ENCODE data around the gene SYNE3.

SYNE3 gene, protein sequence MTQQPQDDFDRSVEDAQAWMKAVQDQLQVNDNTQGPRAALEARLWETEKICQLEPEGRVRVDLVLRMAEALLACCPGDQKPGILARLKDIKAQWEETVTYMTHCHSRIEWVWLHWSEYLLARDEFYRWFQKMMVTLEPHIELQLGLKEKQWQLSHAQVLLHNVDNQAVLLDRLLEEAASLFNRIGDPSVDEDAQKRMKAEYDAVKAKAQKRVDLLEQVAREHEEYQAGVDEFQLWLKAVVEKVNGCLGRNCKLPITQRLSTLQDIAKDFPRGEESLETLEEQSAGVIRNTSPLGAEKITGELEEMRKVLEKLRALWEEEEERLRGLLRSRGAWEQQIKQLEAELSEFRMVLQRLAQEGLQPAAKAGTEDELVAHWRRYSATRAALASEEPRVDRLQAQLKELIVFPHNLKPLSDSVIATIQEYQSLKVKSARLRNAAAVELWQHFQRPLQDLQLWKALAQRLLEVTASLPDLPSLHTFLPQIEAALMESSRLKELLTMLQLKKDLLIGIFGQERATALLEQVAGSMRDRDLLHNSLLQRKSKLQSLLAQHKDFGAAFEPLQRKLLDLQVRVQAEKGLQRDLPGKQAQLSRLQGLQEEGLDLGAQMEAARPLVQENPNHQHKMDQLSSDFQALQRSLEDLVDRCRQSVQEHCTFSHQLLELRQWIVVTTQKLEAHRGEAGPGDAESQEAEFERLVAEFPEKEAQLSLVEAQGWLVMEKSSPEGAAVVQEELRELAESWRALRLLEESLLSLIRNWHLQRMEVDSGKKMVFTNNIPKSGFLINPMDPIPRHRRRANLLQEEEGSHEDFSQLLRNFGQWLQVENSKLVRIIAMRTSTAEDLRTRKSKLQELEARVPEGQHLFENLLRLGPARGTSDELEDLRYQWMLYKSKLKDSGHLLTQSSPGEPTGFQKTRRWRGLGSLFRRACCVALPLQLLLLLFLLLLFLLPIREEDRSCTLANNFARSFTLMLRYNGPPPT

DNA sequence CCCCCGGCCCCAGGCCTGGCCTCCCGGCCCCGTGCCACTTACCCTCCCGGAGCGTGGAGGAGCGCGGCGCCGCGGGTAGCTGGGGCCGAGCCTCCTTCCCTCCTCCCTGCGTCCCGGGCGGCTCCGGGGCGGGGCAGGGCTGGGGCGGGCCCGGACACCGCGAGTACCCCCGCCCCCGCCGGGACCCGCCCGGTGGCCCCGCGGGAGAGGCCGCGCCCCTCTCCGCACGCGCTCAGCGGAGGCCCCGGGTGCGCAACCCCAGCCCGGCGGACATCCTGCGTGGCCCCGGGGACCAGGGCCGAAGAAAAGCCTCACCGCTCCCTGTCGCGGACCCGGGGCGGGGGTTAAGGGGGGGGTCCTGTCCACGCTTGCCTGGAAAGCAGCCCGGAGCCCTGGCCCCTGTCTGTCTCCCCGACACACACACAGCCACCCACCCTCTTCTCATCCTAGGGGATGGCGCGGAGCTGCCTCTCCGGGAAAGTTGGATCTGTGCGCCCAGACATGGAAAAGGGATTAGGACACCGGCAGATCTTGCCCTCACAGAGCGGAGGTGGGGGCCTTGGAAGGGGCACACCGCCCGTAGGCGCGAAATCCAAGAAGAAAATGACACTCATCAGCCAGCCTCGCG lies at the start of gene SYNE3:
Gene SYNE3, minus strand, starts transcription at position 97 of the 628 bp plus-strand sequence. CDS start 40,829 bp downstream, outside the sequence.
- peaks cover 24 to 31% of the 10 kb centered on the region in 2 donors for H3K4me1 ChIP-seq (ENCODE audit: control insufficient read depth in 1 of 2, insufficient read depth in 2 of 2, low read length in 2 of 2)
- H3K27ac ChIP-seq (ENCODE audit: low read length) = peak within 1 kb of the TSS; percentile 40
- peak within 1 kb of the TSS; percentile 58 to 80 for H3K4me3 ChIP-seq (ENCODE audit: low read depth in 1 of 2, low read length in 2 of 2)
- no peaks in the 10 kb centered on the region for H3K27me3 ChIP-seq (ENCODE audit: low read depth, low read length)
- no peaks in the 10 kb centered on the region for H3K9me3 ChIP-seq (ENCODE audit: control insufficient read depth in 1 of 2, low read length in 2 of 2)
- H3K36me3 ChIP-seq (ENCODE audit: control insufficient read depth in 1 of 2, insufficient read depth in 2 of 2, low read length in 2 of 2) = no peaks in the 10 kb centered on the region

DNA sequence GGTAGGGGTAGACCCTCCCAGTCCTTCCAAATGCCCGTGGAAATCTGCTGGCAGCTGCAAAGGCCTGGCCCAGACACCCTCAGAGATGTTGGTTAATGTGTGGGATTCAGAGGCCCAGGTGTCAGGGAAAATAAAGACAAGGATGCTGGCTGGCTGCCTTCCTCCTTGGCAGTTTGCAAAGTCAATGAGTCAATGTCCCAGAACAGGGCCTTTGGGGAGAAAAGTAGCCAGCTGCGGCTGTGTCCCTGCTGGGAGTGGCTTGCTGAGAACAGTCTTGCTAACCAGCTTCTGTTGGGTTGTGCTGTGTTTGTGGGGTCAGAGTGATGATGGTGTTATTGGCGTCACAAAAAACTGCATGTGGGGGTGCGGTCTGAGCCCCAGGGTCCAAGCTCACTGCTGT lies 47.6 kb upstream of the SYNE3 start:
- no peak overlapping the region for H3K4me3 ChIP-seq (ENCODE audit: low read depth in 1 of 2, low read length in 2 of 2)
- peaks cover 0 to 3% of the 10 kb centered on the region in 2 donors for H3K4me1 ChIP-seq (ENCODE audit: control insufficient read depth in 1 of 2, insufficient read depth in 2 of 2, low read length in 2 of 2)
- H3K27me3 ChIP-seq (ENCODE audit: low read depth, low read length) = no peaks in the 10 kb centered on the region

DNA sequence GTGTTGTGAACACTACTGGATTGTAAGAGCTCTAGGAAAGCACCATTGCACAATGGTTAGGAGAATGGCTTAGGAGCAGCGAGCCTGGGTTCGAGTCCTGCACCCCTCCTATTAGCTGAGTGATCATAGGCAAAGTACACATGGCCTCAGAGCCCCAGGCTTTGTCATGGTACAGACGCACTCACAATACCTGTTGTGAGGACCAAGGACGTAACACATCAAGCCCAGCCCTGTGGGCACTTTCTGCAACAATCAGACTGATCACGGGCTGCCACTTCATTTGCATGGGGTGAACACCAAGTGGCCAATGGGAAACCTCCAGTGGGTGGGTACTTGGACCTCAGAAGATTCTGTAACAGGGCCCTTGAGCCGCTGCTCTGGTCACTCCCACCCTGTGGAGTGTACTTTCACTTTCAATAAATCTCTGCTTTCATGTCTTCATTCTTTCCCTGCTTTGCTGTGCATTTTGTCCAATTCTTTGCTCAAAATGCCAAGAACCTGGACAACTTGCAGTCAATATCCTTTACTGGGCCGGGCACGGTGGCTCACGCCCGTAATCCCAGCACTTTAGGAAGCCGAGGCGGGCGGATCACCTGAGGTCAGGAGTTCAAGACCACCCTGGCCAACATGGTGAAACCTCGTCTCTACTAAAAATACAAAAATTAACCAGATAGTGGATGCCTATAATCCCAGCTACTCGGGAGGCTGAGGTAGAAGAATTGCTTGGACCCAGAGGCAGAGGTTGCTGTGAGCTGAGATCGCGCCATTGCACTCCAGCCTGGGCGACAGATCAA lies 46.6 kb upstream of the SYNE3 start:
- peaks cover 0 to 3% of the 10 kb centered on the region in 2 donors for H3K4me1 ChIP-seq (ENCODE audit: control insufficient read depth in 1 of 2, insufficient read depth in 2 of 2, low read length in 2 of 2)
- no peaks in the 10 kb centered on the region for H3K27me3 ChIP-seq (ENCODE audit: low read depth, low read length)
- no peaks in the 10 kb centered on the region for H3K36me3 ChIP-seq (ENCODE audit: control insufficient read depth in 1 of 2, insufficient read depth in 2 of 2, low read length in 2 of 2)
- no peak overlapping the region for H3K27ac ChIP-seq (ENCODE audit: low read length)
- no peaks in the 10 kb centered on the region for H3K9me3 ChIP-seq (ENCODE audit: control insufficient read depth in 1 of 2, low read length in 2 of 2)
- H3K4me3 ChIP-seq (ENCODE audit: low read depth in 1 of 2, low read length in 2 of 2) = peak overlapping the region; percentile 22 to 37

More for the DNA sequence above, 47.6 kb upstream of the SYNE3 start:
- Histone ChIP-seq H3K27ac (ENCODE audit: low read length) (no peak overlapping the region), H3K36me3 (ENCODE audit: control insufficient read depth in 1 of 2, insufficient read depth in 2 of 2, low read length in 2 of 2) (no peaks in the 10 kb centered on the region), H3K9me3 (ENCODE audit: control insufficient read depth in 1 of 2, low read length in 2 of 2) (no peaks in the 10 kb centered on the region)

DNA sequence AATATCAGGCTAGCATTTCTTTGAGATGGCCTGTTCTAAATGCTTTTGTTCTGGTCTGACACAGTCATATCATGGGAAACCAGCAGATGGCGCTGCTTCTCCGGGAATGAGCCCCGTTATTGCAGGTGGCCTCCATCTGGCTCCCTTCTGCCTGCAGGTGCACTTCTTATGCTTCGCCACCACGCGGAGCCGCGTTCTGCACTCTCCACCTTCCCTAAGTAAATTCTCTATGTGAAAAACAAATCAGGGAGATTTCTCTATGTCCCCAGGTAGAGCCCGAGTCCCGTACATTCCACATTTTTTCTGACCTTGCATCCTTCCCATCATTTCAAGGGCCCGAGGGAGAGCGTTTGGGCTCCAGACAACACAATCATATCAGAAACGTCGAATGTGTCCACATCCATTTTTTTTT lies 44.6 kb upstream of the SYNE3 start:
- Histone ChIP-seq H3K27ac (ENCODE audit: low read length) (no peak overlapping the region), H3K4me3 (ENCODE audit: low read depth in 1 of 2, low read length in 2 of 2) (no peak overlapping the region), H3K9me3 (ENCODE audit: control insufficient read depth in 1 of 2, low read length in 2 of 2) (no peaks in the 10 kb centered on the region), H3K36me3 (ENCODE audit: control insufficient read depth in 1 of 2, insufficient read depth in 2 of 2, low read length in 2 of 2) (no peaks in the 10 kb centered on the region), H3K27me3 (ENCODE audit: low read depth, low read length) (no peaks in the 10 kb centered on the region), H3K4me1 (ENCODE audit: control insufficient read depth in 1 of 2, insufficient read depth in 2 of 2, low read length in 2 of 2) (peaks cover 0 to 3% of the 10 kb centered on the region in 2 donors)

DNA sequence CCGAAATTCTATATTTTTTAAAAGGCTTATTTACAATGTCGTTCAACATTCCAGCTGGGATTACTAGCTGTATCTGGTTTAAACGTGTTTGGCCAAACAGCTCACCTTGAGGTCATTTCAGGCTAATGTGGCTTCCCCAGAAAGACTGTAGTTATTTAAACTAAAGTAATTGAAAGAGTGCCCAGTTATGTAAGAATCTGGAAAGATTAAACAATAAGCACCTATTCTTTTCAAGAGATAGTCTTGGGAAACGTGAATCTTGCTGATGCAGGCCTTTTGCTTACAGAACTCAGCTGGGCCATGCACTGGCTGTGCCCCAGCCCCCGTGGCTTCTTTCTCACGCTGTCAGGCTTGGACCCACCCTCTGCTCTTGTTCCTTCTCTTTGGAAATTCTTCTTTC lies 42.8 kb upstream of the SYNE3 start:
- no peak overlapping the region for H3K27ac ChIP-seq (ENCODE audit: low read length)
- no peaks in the 10 kb centered on the region for H3K27me3 ChIP-seq (ENCODE audit: low read depth, low read length)
- H3K9me3 ChIP-seq (ENCODE audit: control insufficient read depth in 1 of 2, low read length in 2 of 2) = no peaks in the 10 kb centered on the region
- no peak overlapping the region for H3K4me3 ChIP-seq (ENCODE audit: low read depth in 1 of 2, low read length in 2 of 2)
- H3K4me1 ChIP-seq (ENCODE audit: control insufficient read depth in 1 of 2, insufficient read depth in 2 of 2, low read length in 2 of 2) = peaks cover 0 to 3% of the 10 kb centered on the region in 2 donors
- H3K36me3 ChIP-seq (ENCODE audit: control insufficient read depth in 1 of 2, insufficient read depth in 2 of 2, low read length in 2 of 2) = no peaks in the 10 kb centered on the region

DNA sequence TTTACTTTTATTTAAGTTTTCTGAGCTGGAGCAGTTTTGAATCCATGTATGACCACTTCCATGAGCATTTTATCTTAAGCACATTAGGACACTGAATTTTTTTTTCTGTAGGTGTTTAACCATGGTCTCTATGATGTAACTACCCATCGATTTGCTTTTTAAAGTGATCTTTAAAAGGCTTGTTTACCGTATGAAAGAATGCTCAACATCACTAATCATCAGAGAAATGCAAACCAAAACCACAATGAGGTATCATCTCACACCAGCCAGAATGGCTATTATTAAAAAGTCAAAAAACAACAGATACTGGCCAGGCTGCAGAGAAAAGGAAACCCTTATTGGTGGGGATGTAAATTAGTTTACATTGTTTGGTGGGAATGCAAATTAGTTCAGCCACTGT lies 41.4 kb upstream of the SYNE3 start:
- Histone ChIP-seq H3K4me1 (ENCODE audit: control insufficient read depth in 1 of 2, insufficient read depth in 2 of 2, low read length in 2 of 2) (peaks cover 0 to 3% of the 10 kb centered on the region in 2 donors), H3K36me3 (ENCODE audit: control insufficient read depth in 1 of 2, insufficient read depth in 2 of 2, low read length in 2 of 2) (no peaks in the 10 kb centered on the region), H3K4me3 (ENCODE audit: low read depth in 1 of 2, low read length in 2 of 2) (no peak overlapping the region), H3K9me3 (ENCODE audit: control insufficient read depth in 1 of 2, low read length in 2 of 2) (no peaks in the 10 kb centered on the region), H3K27me3 (ENCODE audit: low read depth, low read length) (no peaks in the 10 kb centered on the region), H3K27ac (ENCODE audit: low read length) (no peak overlapping the region)

DNA sequence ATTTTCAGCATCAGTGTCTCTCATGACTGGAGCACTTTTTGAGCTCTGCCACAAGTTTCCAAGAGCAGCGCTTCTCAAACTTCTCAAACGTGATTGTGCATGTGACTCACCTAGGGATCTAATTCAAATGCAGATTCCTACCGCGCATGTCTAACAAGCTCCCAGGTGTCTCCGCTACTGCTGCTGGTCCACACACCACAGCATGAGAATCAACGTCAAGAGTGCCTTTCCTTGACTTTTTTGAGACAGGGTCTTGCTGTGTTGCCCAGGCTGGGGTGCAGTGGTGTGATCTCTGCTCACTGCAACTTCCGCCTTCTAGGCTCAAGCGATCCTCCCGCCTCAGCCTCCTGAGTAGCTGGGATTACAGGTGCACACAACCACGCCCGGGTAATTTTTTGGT lies 40.8 kb upstream of the SYNE3 start:
- no peak overlapping the region for H3K27ac ChIP-seq (ENCODE audit: low read length)
- no peaks in the 10 kb centered on the region for H3K9me3 ChIP-seq (ENCODE audit: control insufficient read depth in 1 of 2, low read length in 2 of 2)
- no peaks in the 10 kb centered on the region for H3K36me3 ChIP-seq (ENCODE audit: control insufficient read depth in 1 of 2, insufficient read depth in 2 of 2, low read length in 2 of 2)
- H3K27me3 ChIP-seq (ENCODE audit: low read depth, low read length) = no peaks in the 10 kb centered on the region
- H3K4me1 ChIP-seq (ENCODE audit: control insufficient read depth in 1 of 2, insufficient read depth in 2 of 2, low read length in 2 of 2) = peaks cover 0 to 3% of the 10 kb centered on the region in 2 donors
- H3K4me3 ChIP-seq (ENCODE audit: low read depth in 1 of 2, low read length in 2 of 2) = no peak overlapping the region

DNA sequence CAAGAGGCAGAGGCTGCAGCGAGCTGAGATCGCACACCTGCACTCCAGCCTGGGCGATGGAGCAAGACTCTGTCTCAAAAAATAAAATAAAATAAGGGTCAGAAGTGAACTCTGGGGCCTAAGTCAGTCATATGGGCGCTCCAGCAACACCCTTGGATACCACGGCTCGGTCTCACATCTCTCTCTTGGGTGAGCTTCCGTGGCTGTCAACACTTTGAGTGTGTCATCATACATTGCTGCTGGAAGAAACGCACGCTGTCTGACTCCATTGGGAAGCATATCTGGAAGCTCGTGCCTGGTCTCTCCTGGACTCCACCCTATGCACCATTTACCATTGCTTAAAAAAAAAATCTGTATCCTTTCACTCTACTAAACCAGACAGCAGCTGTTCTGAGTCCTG lies 38.6 kb upstream of the SYNE3 start:
- Histone ChIP-seq H3K9me3 (ENCODE audit: control insufficient read depth in 1 of 2, low read length in 2 of 2) (no peaks in the 10 kb centered on the region), H3K27me3 (ENCODE audit: low read depth, low read length) (no peaks in the 10 kb centered on the region), H3K4me3 (ENCODE audit: low read depth in 1 of 2, low read length in 2 of 2) (no peak overlapping the region), H3K4me1 (ENCODE audit: control insufficient read depth in 1 of 2, insufficient read depth in 2 of 2, low read length in 2 of 2) (no peaks in the 10 kb centered on the region), H3K27ac (ENCODE audit: low read length) (no peak overlapping the region), H3K36me3 (ENCODE audit: control insufficient read depth in 1 of 2, insufficient read depth in 2 of 2, low read length in 2 of 2) (peaks cover 0 to 5% of the 10 kb centered on the region in 2 donors)

DNA sequence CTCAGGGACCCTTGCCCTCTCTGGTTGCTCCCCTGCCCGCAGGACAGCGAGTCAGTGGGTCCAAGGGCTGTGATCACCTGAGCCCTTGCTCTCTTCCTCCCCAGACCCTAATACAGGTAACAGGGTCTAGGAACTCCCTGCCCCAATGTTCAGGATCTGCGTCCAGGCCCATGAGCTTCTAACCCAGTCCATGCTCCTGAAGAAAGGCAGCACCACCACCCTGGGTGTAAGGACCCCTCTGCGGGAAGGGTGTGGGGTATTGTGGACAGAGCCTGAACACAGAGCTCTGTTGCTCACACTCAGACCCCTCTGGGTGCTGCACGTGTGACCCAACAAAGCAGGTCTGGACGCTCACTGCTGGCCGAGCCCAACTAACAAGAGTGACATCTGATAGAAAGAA lies 36.7 kb upstream of the SYNE3 start:
- H3K27ac ChIP-seq (ENCODE audit: low read length) = no peak overlapping the region
- H3K36me3 ChIP-seq (ENCODE audit: control insufficient read depth in 1 of 2, insufficient read depth in 2 of 2, low read length in 2 of 2) = peaks cover 0 to 5% of the 10 kb centered on the region in 2 donors
- H3K4me1 ChIP-seq (ENCODE audit: control insufficient read depth in 1 of 2, insufficient read depth in 2 of 2, low read length in 2 of 2) = no peaks in the 10 kb centered on the region
- H3K27me3 ChIP-seq (ENCODE audit: low read depth, low read length) = no peaks in the 10 kb centered on the region
- H3K4me3 ChIP-seq (ENCODE audit: low read depth in 1 of 2, low read length in 2 of 2) = no peak overlapping the region
- H3K9me3 ChIP-seq (ENCODE audit: control insufficient read depth in 1 of 2, low read length in 2 of 2) = no peaks in the 10 kb centered on the region

DNA sequence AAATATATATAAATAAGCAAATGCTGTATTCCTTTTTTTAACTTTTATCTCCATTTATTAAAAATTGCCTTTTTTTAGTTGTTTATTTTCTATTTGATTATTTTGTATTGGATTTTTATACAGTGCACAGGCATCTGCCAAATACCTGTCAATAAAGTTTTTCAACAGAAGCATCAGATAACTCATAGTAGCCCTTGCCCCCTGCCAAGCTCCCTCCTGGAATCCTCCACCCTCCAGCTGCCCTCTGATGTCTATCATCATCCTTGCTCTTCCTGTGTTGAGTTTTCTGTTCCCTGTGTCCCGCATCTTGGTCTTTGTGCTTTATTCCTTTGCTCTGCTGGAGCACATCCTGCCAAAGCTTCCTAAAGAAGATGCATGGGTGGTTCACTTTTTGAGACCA lies 35.0 kb upstream of the SYNE3 start:
- no peaks in the 10 kb centered on the region for H3K9me3 ChIP-seq (ENCODE audit: control insufficient read depth in 1 of 2, low read length in 2 of 2)
- H3K4me1 ChIP-seq (ENCODE audit: control insufficient read depth in 1 of 2, insufficient read depth in 2 of 2, low read length in 2 of 2) = no peaks in the 10 kb centered on the region
- H3K27me3 ChIP-seq (ENCODE audit: low read depth, low read length) = no peaks in the 10 kb centered on the region
- H3K27ac ChIP-seq (ENCODE audit: low read length) = no peak overlapping the region
- no peak overlapping the region for H3K4me3 ChIP-seq (ENCODE audit: low read depth in 1 of 2, low read length in 2 of 2)
- H3K36me3 ChIP-seq (ENCODE audit: control insufficient read depth in 1 of 2, insufficient read depth in 2 of 2, low read length in 2 of 2) = peaks cover 0 to 5% of the 10 kb centered on the region in 2 donors

Measured in muscle layer of duodenum (tissue), 2 donors.